H1 (cell line): ENCODE data around the gene RGS3.

ENCODE experiments used
- CTCF ChIP-seq, 3 experiments: IDR thresholded peaks; 1 replicate in 2 of 3; 2 replicates in 1 of 3; pipeline versions ENCODE4 v1.5.1 to v1.6.1; 2011; ENCODE audit warnings: low read length in 3 of 3, mild to moderate bottlenecking in 3 of 3, inconsistent platforms in 2 of 3, low read depth in 1 of 3, moderate library complexity in 1 of 3; ENCODE audit not compliant: insufficient read depth in 1 of 3; ENCODE audit errors: control extremely low read depth in 1 of 3
- FOSL1 ChIP-seq: IDR thresholded peaks from 2 replicates; pipeline ENCODE4 v1.6.1; 2011; ENCODE audit warnings: mild to moderate bottlenecking, low read depth, low read length, moderate library complexity; ENCODE audit not compliant: insufficient read depth
- KDM1A ChIP-seq: fragments of 200-600, 300-600 bp; sonication (generic); IDR thresholded peaks from 2 replicates; pipeline ENCODE4 v1.7.1; 2016; ENCODE audit warnings: mild to moderate bottlenecking, low read length, borderline replicate concordance
- POLR2A ChIP-seq, 2 experiments: IDR thresholded peaks; 1 replicate in 1 of 2; 2 replicates in 1 of 2; pipeline ENCODE4 v1.6.1; 2011; ENCODE audit warnings: low read depth in 2 of 2, low read length in 2 of 2, mild to moderate bottlenecking in 2 of 2; ENCODE audit errors: control extremely low read depth in 1 of 2
- POLR2AphosphoS5 ChIP-seq: IDR thresholded peaks from 2 replicates; pipeline ENCODE4 v1.6.1; 2011; ENCODE audit warnings: low read depth, low read length
- SIN3A ChIP-seq, 2 experiments: IDR thresholded peaks in 1 of 2; conservative IDR thresholded peaks in 1 of 2; 2 replicates each; pipeline ENCODE4 v1.6.1; 2011 to 2012; ENCODE audit warnings: low read length in 2 of 2, improper control_type of control experiment in 1 of 2, low read depth in 1 of 2, mild to moderate bottlenecking in 1 of 2
- TAF1 ChIP-seq: IDR thresholded peaks from 2 replicates; pipeline ENCODE4 v1.6.1; 2011; ENCODE audit warnings: mild to moderate bottlenecking, low read depth, low read length

- TF ChIP-seq SIN3A (conservative IDR thresholded peaks at IDR 0.05 in 1 of 2, IDR thresholded peaks at IDR 0.05 in 1 of 2; ENCODE audit: low read depth in 1 of 2, low read length in 2 of 2): no peak
- no peak for TF ChIP-seq POLR2A (IDR thresholded peaks at IDR 0.05; ENCODE audit: control extremely low read depth in 1 of 2, low read depth in 2 of 2, low read length in 2 of 2)
- TF ChIP-seq FOSL1: no peak
- TF ChIP-seq POLR2AphosphoS5: no peak
- no peak for TF ChIP-seq CTCF (IDR thresholded peaks at IDR 0.05; ENCODE audit: control extremely low read depth in 1 of 3, insufficient read depth in 1 of 3, low read depth in 1 of 3, low read length in 3 of 3)
- TF ChIP-seq TAF1: no peak
- no peak for TF ChIP-seq KDM1A
Observed at GRCh38 chr9:113634596-113635515, 171.3 kb downstream of the RGS3 start.
